WERI-Rb-1 (cell line): ENCODE measurements around the gene CHKA.

Source experiments
- DNase-seq: peaks from one replicate; pipeline ENCODE4 v3.0.0-alpha.2; 2020
- H3K27ac ChIP-seq: fragments of 250-450 bp; sonication (Bioruptor Pico); 2 replicates; pipeline ENCODE4 v1.5.1; 2020; ENCODE audit warnings: mild to moderate bottlenecking, moderate library complexity
- H3K27me3 ChIP-seq: fragments of 250-450 bp; sonication (Bioruptor Pico); 2 replicates; pipeline ENCODE4 v1.5.1; 2021; ENCODE audit warnings: mild to moderate bottlenecking, low read depth, moderate library complexity; ENCODE audit not compliant: insufficient read depth, severe bottlenecking
- H3K36me3 ChIP-seq: fragments of 250-450 bp; sonication (Bioruptor Pico); 2 replicates; pipeline ENCODE4 v1.5.1; 2020; ENCODE audit warnings: mild to moderate bottlenecking, moderate library complexity
- H3K4me3 ChIP-seq: 2 replicates; pipeline ENCODE4 v1.5.1; 2011; ENCODE audit warnings: low read depth, mild to moderate bottlenecking, control low read depth, low read length
- H3K9me3 ChIP-seq: fragments of 250-450 bp; sonication (Bioruptor Pico); 2 replicates; pipeline ENCODE4 v1.5.1; 2021; ENCODE audit warnings: mild to moderate bottlenecking, moderate library complexity; ENCODE audit not compliant: severe bottlenecking
- TF ChIP-seq, protein P1 (sequence below): IDR thresholded peaks from 2 replicates; pipeline ENCODE4 v1.5.1; 2011; ENCODE audit warnings: low read depth, mild to moderate bottlenecking, control low read depth, inconsistent platforms, low read length

CHKA gene

DNA sequence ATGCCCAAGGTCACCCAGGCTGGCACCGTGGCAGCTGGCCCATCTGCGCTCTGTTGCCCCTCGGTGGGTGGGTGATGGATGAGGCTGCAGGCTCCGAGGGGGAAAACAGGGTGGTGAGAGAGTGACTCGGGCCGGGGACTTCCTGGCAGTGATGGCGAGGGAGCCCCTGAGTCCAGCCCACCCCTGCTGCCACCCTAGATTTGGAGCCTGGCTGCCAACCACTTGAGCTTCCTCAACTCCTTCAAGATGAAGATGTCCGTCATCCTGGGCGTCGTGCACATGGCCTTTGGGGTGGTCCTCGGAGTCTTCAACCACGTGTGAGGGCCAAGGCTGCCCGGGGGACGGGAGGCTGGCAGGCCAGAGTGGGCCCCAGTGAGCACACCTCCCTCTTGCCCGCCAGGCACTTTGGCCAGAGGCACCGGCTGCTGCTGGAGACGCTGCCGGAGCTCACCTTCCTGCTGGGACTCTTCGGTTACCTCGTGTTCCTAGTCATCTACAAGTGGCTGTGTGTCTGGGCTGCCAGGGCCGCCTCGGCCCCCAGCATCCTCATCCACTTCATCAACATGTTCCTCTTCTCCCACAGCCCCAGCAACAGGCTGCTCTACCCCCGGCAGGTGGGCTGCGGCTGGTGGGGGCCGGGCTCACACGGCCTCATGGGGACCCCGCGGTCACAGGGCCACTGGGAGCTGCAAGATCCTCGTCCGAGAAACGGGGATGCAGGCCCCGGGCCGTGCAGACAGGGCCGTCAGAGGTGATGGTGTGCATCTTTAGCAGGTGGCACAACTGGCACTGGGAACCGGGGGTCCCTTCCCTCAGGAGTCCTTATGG, 72.3 kb downstream of the CHKA start:
- no peak overlapping the region for H3K4me3 ChIP-seq
- no peak for DNase-seq
- TF ChIP-seq, protein P1, sequence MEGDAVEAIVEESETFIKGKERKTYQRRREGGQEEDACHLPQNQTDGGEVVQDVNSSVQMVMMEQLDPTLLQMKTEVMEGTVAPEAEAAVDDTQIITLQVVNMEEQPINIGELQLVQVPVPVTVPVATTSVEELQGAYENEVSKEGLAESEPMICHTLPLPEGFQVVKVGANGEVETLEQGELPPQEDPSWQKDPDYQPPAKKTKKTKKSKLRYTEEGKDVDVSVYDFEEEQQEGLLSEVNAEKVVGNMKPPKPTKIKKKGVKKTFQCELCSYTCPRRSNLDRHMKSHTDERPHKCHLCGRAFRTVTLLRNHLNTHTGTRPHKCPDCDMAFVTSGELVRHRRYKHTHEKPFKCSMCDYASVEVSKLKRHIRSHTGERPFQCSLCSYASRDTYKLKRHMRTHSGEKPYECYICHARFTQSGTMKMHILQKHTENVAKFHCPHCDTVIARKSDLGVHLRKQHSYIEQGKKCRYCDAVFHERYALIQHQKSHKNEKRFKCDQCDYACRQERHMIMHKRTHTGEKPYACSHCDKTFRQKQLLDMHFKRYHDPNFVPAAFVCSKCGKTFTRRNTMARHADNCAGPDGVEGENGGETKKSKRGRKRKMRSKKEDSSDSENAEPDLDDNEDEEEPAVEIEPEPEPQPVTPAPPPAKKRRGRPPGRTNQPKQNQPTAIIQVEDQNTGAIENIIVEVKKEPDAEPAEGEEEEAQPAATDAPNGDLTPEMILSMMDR: no peak
- H3K9me3 ChIP-seq: no peaks in the 10 kb centered on the region
- no peaks in the 10 kb centered on the region for H3K27me3 ChIP-seq
- H3K27ac ChIP-seq: no peak overlapping the region
- H3K36me3 ChIP-seq: no peaks in the 10 kb centered on the region

DNA sequence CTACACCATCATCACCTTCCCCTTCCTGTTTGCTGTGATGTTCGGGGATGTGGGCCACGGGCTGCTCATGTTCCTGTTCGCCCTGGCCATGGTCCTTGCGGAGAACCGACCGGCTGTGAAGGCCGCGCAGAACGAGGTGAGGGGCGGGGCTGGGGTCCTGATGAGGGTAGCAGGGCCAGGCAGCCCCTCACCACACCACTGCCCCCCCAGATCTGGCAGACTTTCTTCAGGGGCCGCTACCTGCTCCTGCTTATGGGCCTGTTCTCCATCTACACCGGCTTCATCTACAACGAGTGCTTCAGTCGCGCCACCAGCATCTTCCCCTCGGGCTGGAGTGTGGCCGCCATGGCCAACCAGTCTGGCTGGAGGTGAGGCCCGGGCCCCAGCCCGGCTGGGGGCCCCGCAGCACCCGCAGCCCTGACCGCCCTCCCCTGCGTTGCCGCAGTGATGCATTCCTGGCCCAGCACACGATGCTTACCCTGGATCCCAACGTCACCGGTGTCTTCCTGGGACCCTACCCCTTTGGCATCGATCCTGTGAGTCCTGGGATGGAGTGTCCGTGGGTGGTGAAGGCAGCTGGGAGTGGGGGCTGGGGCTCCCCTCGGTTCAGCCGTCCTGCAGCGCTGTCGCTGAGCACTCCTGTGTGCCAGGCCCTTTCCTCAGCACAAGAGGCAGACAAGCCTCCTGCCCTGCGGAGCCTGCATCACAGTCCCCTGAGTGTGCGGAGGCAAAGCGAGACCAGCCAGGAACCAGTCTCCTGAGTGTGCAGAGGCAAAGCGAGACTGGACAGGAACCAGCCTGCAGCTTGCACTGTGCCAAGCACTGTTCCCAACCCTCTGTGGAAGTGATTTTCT, 73.5 kb downstream of the CHKA start:
- no peak for DNase-seq
- H3K9me3 ChIP-seq: no peaks in the 10 kb centered on the region
- TF ChIP-seq, protein P1: no peak
- H3K27ac ChIP-seq: no peak overlapping the region
- H3K27me3 ChIP-seq: no peaks in the 10 kb centered on the region
- no peaks in the 10 kb centered on the region for H3K36me3 ChIP-seq
- no peak overlapping the region for H3K4me3 ChIP-seq

- Histone ChIP-seq H3K4me3 (no peak overlapping the region), H3K27me3 (no peaks in the 10 kb centered on the region), H3K27ac (no peak overlapping the region), H3K9me3 (no peaks in the 10 kb centered on the region), H3K36me3 (no peaks in the 10 kb centered on the region)
- DNase-seq: no peak
- TF ChIP-seq, protein P1: no peak
These were observed 76.3 kb downstream of the CHKA start for GRCh38 chr11:68044898-68045351.

- Histone ChIP-seq H3K4me3 (no peak overlapping the region), H3K27ac (no peak overlapping the region), H3K36me3 (no peaks in the 10 kb centered on the region), H3K9me3 (no peaks in the 10 kb centered on the region), H3K27me3 (no peaks in the 10 kb centered on the region)
- TF ChIP-seq, protein P1: 0 out of 2 replicates have a peak, but pooled peaks have one; percentile 16
- no peak for DNase-seq
These were observed 76.9 kb downstream of the CHKA start for GRCh38 chr11:68044145-68044813.

GRCh38 chr11:68043349-68044144, 77.6 kb downstream of the CHKA start:
- Histone ChIP-seq H3K36me3 (no peaks in the 10 kb centered on the region), H3K4me3 (no peak overlapping the region), H3K27me3 (no peaks in the 10 kb centered on the region), H3K27ac (peak overlapping the region; percentile 22), H3K9me3 (no peaks in the 10 kb centered on the region)
- TF ChIP-seq, protein P1: no peak
- peak; percentile 59 for DNase-seq
